ENCODE data around the gene SELENOF.

GRCh38 chr1:86833461-86834215 lies 80.3 kb downstream of the SELENOF start:
- TF ChIP-seq CTCF (IDR thresholded peaks at IDR 0.05 in 2 of 3, conservative IDR thresholded peaks at IDR 0.05 in 1 of 3; ENCODE audit: borderline replicate concordance in 1 of 3, insufficient read depth in 1 of 3, low read depth in 2 of 3, low read length in 2 of 3) (peak; percentile 43 to 80 (median 66)), EZH2 (IDR thresholded peaks at IDR 0.05) (no peak), ZFX (IDR thresholded peaks at IDR 0.05) (no peak), REST (IDR thresholded peaks at IDR 0.05; ENCODE audit: low read depth) (no peak), POLR2A (IDR thresholded peaks at IDR 0.05; ENCODE audit: borderline replicate concordance, extremely low read depth, insufficient read depth, insufficient read length) (no peak), EZH2phosphoT487 (IDR thresholded peaks at IDR 0.05; ENCODE audit: borderline replicate concordance) (no peak)
